Panc1 (cell line): ENCODE measurements around the gene IL16.

Source experiments
- POLR2AphosphoS5 ChIP-seq: IDR thresholded peaks from 2 replicates; pipeline ENCODE4 v1.6.1; 2012; ENCODE audit warnings: mild to moderate bottlenecking, low read depth, low read length, moderate library complexity
- REST ChIP-seq, 2 experiments: IDR thresholded peaks; 2 replicates each; pipeline ENCODE4 v1.6.1; 2011 to 2012; ENCODE audit warnings: low read depth in 2 of 2, control low read depth in 1 of 2, low read length in 1 of 2, mild to moderate bottlenecking in 1 of 2, moderate library complexity in 1 of 2; ENCODE audit not compliant: insufficient read depth in 1 of 2
- SIN3A ChIP-seq: IDR thresholded peaks from 2 replicates; pipeline ENCODE4 v1.6.1; 2012; ENCODE audit warnings: low read depth, mild to moderate bottlenecking, low read length, moderate library complexity, borderline replicate concordance; ENCODE audit not compliant: insufficient read depth
- TF ChIP-seq, protein P1 (sequence below): fragments of 450-650 bp; IDR thresholded peaks from 2 replicates; pipeline ENCODE4 v1.5.1; 2017; ENCODE audit warnings: mild to moderate bottlenecking

GRCh38 chr15:81161160-81161673, 35.5 kb upstream of the IL16 start:
- TF ChIP-seq, protein P1, sequence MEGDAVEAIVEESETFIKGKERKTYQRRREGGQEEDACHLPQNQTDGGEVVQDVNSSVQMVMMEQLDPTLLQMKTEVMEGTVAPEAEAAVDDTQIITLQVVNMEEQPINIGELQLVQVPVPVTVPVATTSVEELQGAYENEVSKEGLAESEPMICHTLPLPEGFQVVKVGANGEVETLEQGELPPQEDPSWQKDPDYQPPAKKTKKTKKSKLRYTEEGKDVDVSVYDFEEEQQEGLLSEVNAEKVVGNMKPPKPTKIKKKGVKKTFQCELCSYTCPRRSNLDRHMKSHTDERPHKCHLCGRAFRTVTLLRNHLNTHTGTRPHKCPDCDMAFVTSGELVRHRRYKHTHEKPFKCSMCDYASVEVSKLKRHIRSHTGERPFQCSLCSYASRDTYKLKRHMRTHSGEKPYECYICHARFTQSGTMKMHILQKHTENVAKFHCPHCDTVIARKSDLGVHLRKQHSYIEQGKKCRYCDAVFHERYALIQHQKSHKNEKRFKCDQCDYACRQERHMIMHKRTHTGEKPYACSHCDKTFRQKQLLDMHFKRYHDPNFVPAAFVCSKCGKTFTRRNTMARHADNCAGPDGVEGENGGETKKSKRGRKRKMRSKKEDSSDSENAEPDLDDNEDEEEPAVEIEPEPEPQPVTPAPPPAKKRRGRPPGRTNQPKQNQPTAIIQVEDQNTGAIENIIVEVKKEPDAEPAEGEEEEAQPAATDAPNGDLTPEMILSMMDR = no peak
- TF ChIP-seq REST (IDR thresholded peaks at IDR 0.05; ENCODE audit: insufficient read depth in 1 of 2, low read depth in 2 of 2, low read length in 1 of 2) = no peak
- no peak for TF ChIP-seq POLR2AphosphoS5
- TF ChIP-seq SIN3A = no peak
